GM18519 (cell line): ENCODE results near the gene FGFRL1.
"Not testable (repeated sequence)": the region's sequence is repeated elsewhere in the genome, so short reads cannot be mapped to it uniquely, and the experiment has no call there.

Experiments used
- ATAC-seq: cut with Tn5 transposase; IDR thresholded peaks from one replicate; pipeline ENCODE4 v1.9.1; 2021; ENCODE audit warnings: mild to moderate bottlenecking, moderate library complexity; ENCODE audit not compliant: unreplicated experiment, low FRiP score

Gene FGFRL1

GRCh38 chr4:992297-993110 is 18.9 kb upstream of the FGFRL1 start:
- no peak for ATAC-seq

- no peak for ATAC-seq
These were observed 18.1 kb upstream of the FGFRL1 start, which contains the start of gene SLC26A1 for GRCh38 chr4:993111-994029. SLC26A1 (minus strand) TSS chr4:993404; CDS start chr4:991703, 1,701 bp downstream.

- ATAC-seq = no peak
These were observed 16.0 kb upstream of the FGFRL1 start for GRCh38 chr4:995311-996026.

GRCh38 chr4:996030-996996 is 15.1 kb upstream of the FGFRL1 start:
- ATAC-seq = no peak

GRCh38 chr4:996997-997374 is 14.4 kb upstream of the FGFRL1 start:
- ATAC-seq = no peak

GRCh38 chr4:997375-998071 is 13.9 kb upstream of the FGFRL1 start:
- no peak for ATAC-seq

- no peak for ATAC-seq
These were observed 13.2 kb upstream of the FGFRL1 start for GRCh38 chr4:998096-998691.

- ATAC-seq = not testable (repeated sequence)
These were observed 12.1 kb upstream of the FGFRL1 start for GRCh38 chr4:999240-999863.

GRCh38 chr4:999882-1000425 is 11.5 kb upstream of the FGFRL1 start:
- ATAC-seq = no peak

GRCh38 chr4:1000686-1001260 is 10.7 kb upstream of the FGFRL1 start:
- no peak for ATAC-seq

- no peak for ATAC-seq
These were observed 9.8 kb upstream of the FGFRL1 start for GRCh38 chr4:1001561-1002130.

GRCh38 chr4:1002131-1002630 is 9.2 kb upstream of the FGFRL1 start:
- no peak for ATAC-seq

GRCh38 chr4:1002631-1003251 is 8.7 kb upstream of the FGFRL1 start:
- no peak for ATAC-seq

GRCh38 chr4:1003271-1004070 is 8.0 kb upstream of the FGFRL1 start:
- no peak for ATAC-seq

- no peak for ATAC-seq
These were observed 7.4 kb upstream of the FGFRL1 start for GRCh38 chr4:1004071-1004418.
